Lower lobe of right lung (tissue), 2 donors: ENCODE data around the gene EEFSEC. TPM values are rescaled to one million over a fixed set of nuclear protein-coding genes. Genes with fewer than 3 reads are reported as not detected.

Source experiments
- ATAC-seq, 2 donors: fragments of 200-7000 bp; cut with Tn5 transposase; one replicate each; pipeline ENCODE4 v1.9.1; 2020 to 2022; ENCODE audit warnings: mild to moderate bottlenecking in 2 of 2, moderate library complexity in 2 of 2
- DNase-seq: peaks from one replicate; pipeline ENCODE4 v3.0.0-alpha.2; 2020
- H3K27ac ChIP-seq: fragments of 200-600 bp; one replicate; pipeline ENCODE4 v1.8.0; 2022
- H3K27me3 ChIP-seq: fragments of 200-600 bp; one replicate; pipeline ENCODE4 v1.8.0; 2022; ENCODE audit warnings: low read depth
- H3K36me3 ChIP-seq: fragments of 200-600 bp; one replicate; pipeline ENCODE4 v1.8.0; 2022; ENCODE audit warnings: mild to moderate bottlenecking
- H3K4me1 ChIP-seq: fragments of 200-600 bp; one replicate; pipeline ENCODE4 v1.8.0; 2022
- H3K4me3 ChIP-seq: fragments of 200-600 bp; one replicate; pipeline ENCODE4 v1.8.0; 2022; ENCODE audit warnings: mild to moderate bottlenecking
- H3K9me3 ChIP-seq: fragments of 200-600 bp; one replicate; pipeline ENCODE4 v1.8.0; 2022
- CTCF ChIP-seq: fragments of 200-600 bp; IDR thresholded peaks from one replicate; pipeline ENCODE4 v1.8.0; 2022; ENCODE audit warnings: antibody characterized with exemption, mild to moderate bottlenecking
- intact Hi-C: fragments of 100-400 bp; cut with DNase I; formaldehyde crosslinking; loops from one replicate; pipeline ENCODE4 v1.11.0; 2022
- total RNA-seq: library from RNA; stranded (reverse); fragmentation: NEBNext Ultra II Directional; extraction: Animal tissue kit (Norgen Biotek cat#: 25700); gene quantifications from one replicate; pipeline ENCODE4 v1.2.1, GENCODE V29; 2021
- donor health status: DM: no; HTN: yes; CAD: no; lungs with severe emphysema.

Gene EEFSEC
- total RNA-seq, 1 donor from 2014 or later = 15.6 TPM

- Histone ChIP-seq H3K4me1 (peaks cover 4% of the 10 kb centered on the region), H3K27ac (no peak overlapping the region), H3K27me3 (no peaks in the 10 kb centered on the region), H3K9me3 (peaks cover 3% of the 10 kb centered on the region), H3K36me3 (peaks cover 10% of the 10 kb centered on the region), H3K4me3 (no peak overlapping the region)
- no peak for TF ChIP-seq CTCF
- intact Hi-C loops = no loop called here
- ATAC-seq = no peak
- no peak for DNase-seq
Observed at GRCh38 chr3:128160661-128161060, 7.4 kb downstream of the EEFSEC start.

DNA sequence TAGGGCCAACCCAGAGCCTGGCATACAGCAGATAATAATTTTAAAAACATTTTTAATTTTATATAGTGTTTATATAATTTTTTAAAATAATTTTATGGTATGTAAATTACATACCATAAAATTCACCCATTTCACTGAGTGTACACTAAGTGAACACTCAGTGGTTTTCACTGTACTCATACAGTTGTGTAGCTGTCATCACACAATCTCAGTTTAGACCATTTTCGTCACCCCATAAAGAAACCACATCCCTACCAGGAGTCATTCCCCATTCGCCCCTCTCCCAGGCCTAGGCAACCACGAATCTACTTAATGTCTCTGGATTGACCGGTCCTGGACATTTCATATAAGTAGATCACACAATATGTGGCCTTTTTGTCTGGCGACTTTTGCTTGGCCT is 10.2 kb downstream of the EEFSEC start:
- no peak for ATAC-seq
- Histone ChIP-seq H3K27me3 (no peaks in the 10 kb centered on the region), H3K4me1 (no peaks in the 10 kb centered on the region), H3K36me3 (peaks cover 6% of the 10 kb centered on the region), H3K27ac (no peak overlapping the region), H3K4me3 (no peak overlapping the region), H3K9me3 (no peaks in the 10 kb centered on the region)
- no peak for DNase-seq
- no peak for TF ChIP-seq CTCF
- intact Hi-C loops = no loop called here

DNA sequence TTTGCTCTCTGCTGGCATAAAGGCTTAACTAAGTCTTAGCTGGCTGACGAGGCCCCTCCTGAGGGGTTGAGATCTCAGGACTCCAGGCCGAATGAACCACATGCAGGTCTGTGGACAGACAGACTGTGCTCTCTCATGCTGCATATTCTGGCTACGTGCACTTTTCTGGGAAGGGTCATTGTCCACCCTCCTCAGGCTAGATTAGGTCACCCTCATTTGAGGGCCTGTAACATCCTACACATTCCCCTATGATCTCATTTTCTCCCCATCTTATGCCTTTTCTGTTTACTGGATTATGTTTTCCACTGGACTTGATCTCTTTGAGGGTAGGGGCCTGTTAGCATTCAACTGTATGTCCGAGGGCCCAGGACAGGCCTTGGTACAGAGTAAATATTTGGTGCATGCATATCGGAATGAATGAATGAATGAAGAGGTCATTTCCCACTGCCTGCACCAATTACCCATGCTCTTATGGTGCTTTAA is 13.7 kb downstream of the EEFSEC start:
- Histone ChIP-seq H3K27ac (no peak overlapping the region), H3K36me3 (peaks cover 5% of the 10 kb centered on the region), H3K27me3 (no peaks in the 10 kb centered on the region), H3K9me3 (no peaks in the 10 kb centered on the region), H3K4me1 (peaks cover 8% of the 10 kb centered on the region), H3K4me3 (no peak overlapping the region)
- ATAC-seq = no peak
- DNase-seq = no peak
- no peak for TF ChIP-seq CTCF
- intact Hi-C loops = no loop called here

GRCh38 chr3:128167646-128167972 is 14.3 kb downstream of the EEFSEC start:
- intact Hi-C loops = no loop called here
- no peak for TF ChIP-seq CTCF
- H3K4me3 ChIP-seq = no peak overlapping the region

GRCh38 chr3:128167973-128168674 is 14.8 kb downstream of the EEFSEC start:
- TF ChIP-seq CTCF = no peak
- DNase-seq (no peak), ATAC-seq (no peak)
- intact Hi-C loops = no loop called here
- Histone ChIP-seq H3K4me3 (no peak overlapping the region), H3K4me1 (peaks cover 8% of the 10 kb centered on the region), H3K27me3 (no peaks in the 10 kb centered on the region), H3K36me3 (no peaks in the 10 kb centered on the region), H3K27ac (no peak overlapping the region), H3K9me3 (no peaks in the 10 kb centered on the region)

More at GRCh38 chr3:128167646-128167972, 14.3 kb downstream of the EEFSEC start:
- DNase-seq (no peak), ATAC-seq (no peak)
- Histone ChIP-seq H3K27ac (no peak overlapping the region), H3K27me3 (no peaks in the 10 kb centered on the region), H3K4me1 (peaks cover 8% of the 10 kb centered on the region), H3K9me3 (no peaks in the 10 kb centered on the region), H3K36me3 (no peaks in the 10 kb centered on the region)
